ENCODE results near the gene ACSS3. TPM values are rescaled to one million over a fixed set of nuclear protein-coding genes. Genes with fewer than 3 reads are reported as not detected.
"Not testable (repeated sequence)": the region's sequence is repeated elsewhere in the genome, so short reads cannot be mapped to it uniquely, and the experiment has no call there.

ACSS3 gene
- total RNA-seq, 4 donors from 2014 or later = 5.0 to 13.6 (median 7.8) TPM

GRCh38 chr12:81114226-81114625, 36.3 kb downstream of the ACSS3 start:
- Histone ChIP-seq H3K27me3 (no peaks in the 10 kb centered on the region), H3K27ac (no peak overlapping the region), H3K36me3 (no peaks in the 10 kb centered on the region), H3K4me1 (no peaks in the 10 kb centered on the region), H3K9me3 (no peaks in the 10 kb centered on the region), H3K4me3 (no peak overlapping the region)
- in situ Hi-C loops (cut with MboI; ENCODE audit: low sequenced_read_pairs in 4 of 4) = no loop called here
- TF ChIP-seq POLR2A (IDR thresholded peaks at IDR 0.05) = no peak
- TF ChIP-seq, protein P1, sequence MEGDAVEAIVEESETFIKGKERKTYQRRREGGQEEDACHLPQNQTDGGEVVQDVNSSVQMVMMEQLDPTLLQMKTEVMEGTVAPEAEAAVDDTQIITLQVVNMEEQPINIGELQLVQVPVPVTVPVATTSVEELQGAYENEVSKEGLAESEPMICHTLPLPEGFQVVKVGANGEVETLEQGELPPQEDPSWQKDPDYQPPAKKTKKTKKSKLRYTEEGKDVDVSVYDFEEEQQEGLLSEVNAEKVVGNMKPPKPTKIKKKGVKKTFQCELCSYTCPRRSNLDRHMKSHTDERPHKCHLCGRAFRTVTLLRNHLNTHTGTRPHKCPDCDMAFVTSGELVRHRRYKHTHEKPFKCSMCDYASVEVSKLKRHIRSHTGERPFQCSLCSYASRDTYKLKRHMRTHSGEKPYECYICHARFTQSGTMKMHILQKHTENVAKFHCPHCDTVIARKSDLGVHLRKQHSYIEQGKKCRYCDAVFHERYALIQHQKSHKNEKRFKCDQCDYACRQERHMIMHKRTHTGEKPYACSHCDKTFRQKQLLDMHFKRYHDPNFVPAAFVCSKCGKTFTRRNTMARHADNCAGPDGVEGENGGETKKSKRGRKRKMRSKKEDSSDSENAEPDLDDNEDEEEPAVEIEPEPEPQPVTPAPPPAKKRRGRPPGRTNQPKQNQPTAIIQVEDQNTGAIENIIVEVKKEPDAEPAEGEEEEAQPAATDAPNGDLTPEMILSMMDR (IDR thresholded peaks at IDR 0.05 in 4 of 5, conservative IDR thresholded peaks at IDR 0.05 in 1 of 5) = no peak
- ATAC-seq = no peak
- intact Hi-C loops (cut with DNase I; ENCODE audit: low total_unique reads) = no loop called here
- no peak for DNase-seq

DNA sequence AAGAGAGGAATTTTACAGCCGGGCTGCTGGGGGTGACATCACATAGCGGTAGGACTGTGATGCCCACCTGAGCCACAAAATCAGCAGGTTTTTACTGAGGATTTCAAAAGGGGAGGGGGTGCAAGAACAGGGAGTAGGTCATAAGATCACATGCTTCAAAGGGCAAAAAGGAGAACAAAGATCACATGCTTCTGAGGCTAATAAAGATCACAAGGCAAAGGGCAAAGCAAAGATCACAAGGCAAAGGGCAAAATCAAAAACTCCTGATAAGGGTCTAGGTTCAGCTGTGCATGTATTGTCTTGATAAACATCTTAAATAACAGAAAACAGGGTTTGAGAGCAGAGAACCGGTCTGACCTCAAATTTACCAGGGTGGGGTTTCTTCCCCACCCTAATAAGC, 41.2 kb downstream of the ACSS3 start:
- H3K4me1 ChIP-seq; in situ Hi-C loops (cut with MboI; ENCODE audit: low sequenced_read_pairs in 4 of 4); H3K36me3 ChIP-seq; H3K9me3 ChIP-seq; H3K27me3 ChIP-seq; H3K27ac ChIP-seq; DNase-seq; ATAC-seq; intact Hi-C loops (cut with DNase I; ENCODE audit: low total_unique reads); H3K4me3 ChIP-seq: not testable (repeated sequence)

- H3K27ac ChIP-seq = no peak overlapping the region
- H3K4me3 ChIP-seq = no peak overlapping the region
- in situ Hi-C loops (cut with MboI; ENCODE audit: low sequenced_read_pairs in 4 of 4) = no loop called here
- no peaks in the 10 kb centered on the region for H3K27me3 ChIP-seq
- ATAC-seq = no peak
- DNase-seq = no peak
- no peaks in the 10 kb centered on the region for H3K4me1 ChIP-seq
- no peaks in the 10 kb centered on the region for H3K36me3 ChIP-seq
- H3K9me3 ChIP-seq = no peaks in the 10 kb centered on the region
- TF ChIP-seq POLR2A (IDR thresholded peaks at IDR 0.05) = no peak
- TF ChIP-seq, protein P1 (IDR thresholded peaks at IDR 0.05 in 4 of 5, conservative IDR thresholded peaks at IDR 0.05 in 1 of 5) = no peak
- intact Hi-C loops (cut with DNase I; ENCODE audit: low total_unique reads) = loop anchor here (10.0 kb wide), 2 partner anchors 186 to 706 kb away; partner anchors contain the start of gene LIN7A
Observed at GRCh38 chr12:81120961-81121360, 43.1 kb downstream of the ACSS3 start.

DNA sequence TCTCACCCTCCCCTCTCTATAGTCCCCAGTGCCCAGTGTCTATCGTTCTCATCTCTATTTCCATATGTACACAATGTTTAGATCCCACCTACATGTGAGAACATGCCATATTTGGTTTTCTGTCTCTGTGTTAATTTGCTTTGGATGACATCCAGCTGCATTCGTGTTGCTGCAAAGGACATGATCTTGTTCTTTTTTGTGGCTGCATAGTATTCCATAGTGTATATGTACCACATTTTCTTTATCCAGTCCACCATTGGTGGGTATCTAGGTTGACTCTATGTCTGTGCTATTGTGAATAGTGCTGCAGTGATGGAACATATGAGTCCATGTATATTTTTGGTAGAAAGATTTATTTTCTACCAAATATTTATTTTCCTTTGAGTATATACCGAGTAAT, 45.7 kb downstream of the ACSS3 start:
- ATAC-seq (no peak), DNase-seq (no peak)
- Histone ChIP-seq H3K4me1 (no peaks in the 10 kb centered on the region), H3K27ac (no peak overlapping the region), H3K36me3 (no peaks in the 10 kb centered on the region), H3K27me3 (no peaks in the 10 kb centered on the region), H3K9me3 (no peaks in the 10 kb centered on the region), H3K4me3 (no peak overlapping the region)
- intact Hi-C loops (cut with DNase I; ENCODE audit: low total_unique reads) (loop anchor here (10.0 kb wide), 2 partner anchors 189 to 709 kb away; partner anchors contain the start of gene LIN7A), in situ Hi-C loops (cut with MboI; ENCODE audit: low sequenced_read_pairs in 4 of 4) (no loop called here)
- TF ChIP-seq, protein P1 (IDR thresholded peaks at IDR 0.05 in 4 of 5, conservative IDR thresholded peaks at IDR 0.05 in 1 of 5) = no peak
- TF ChIP-seq POLR2A (IDR thresholded peaks at IDR 0.05) = no peak

DNA sequence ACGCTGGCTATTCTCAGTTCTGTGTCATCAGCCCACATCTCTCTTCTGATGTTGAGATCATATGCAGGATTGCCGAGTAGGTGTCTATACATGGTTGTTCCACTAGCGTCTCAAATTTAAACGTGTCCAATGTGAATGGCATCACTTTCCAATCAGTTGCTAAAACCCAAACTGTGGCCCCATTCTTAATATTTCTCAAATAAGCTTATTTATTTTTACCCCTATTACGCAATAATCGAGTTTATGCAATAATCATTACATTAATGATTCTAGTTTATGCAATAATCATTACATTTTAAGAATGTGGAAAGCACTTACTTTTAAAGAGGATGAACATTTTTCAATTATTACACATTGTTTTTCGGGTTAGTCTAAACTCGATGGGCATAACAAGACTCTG, 47.8 kb downstream of the ACSS3 start:
- H3K9me3 ChIP-seq = no peaks in the 10 kb centered on the region
- DNase-seq = no peak
- no peaks in the 10 kb centered on the region for H3K4me1 ChIP-seq
- no peak for TF ChIP-seq POLR2A (IDR thresholded peaks at IDR 0.05)
- TF ChIP-seq, protein P1 (IDR thresholded peaks at IDR 0.05 in 4 of 5, conservative IDR thresholded peaks at IDR 0.05 in 1 of 5) = no peak
- ATAC-seq = no peak
- no peaks in the 10 kb centered on the region for H3K36me3 ChIP-seq
- no peak overlapping the region for H3K4me3 ChIP-seq
- in situ Hi-C loops (cut with MboI; ENCODE audit: low sequenced_read_pairs in 4 of 4) = no loop called here
- no peak overlapping the region for H3K27ac ChIP-seq
- intact Hi-C loops (cut with DNase I; ENCODE audit: low total_unique reads) = loop anchor here (10.0 kb wide), 2 partner anchors 191 to 711 kb away; partner anchors contain the start of gene LIN7A
- H3K27me3 ChIP-seq = no peaks in the 10 kb centered on the region
